GM19025 (cell line): ENCODE data around the gene PARP15.
A peak's percentile ranks its signal among the peaks of the same experiment; 100 is the strongest.
"Not testable (repeated sequence)": the region's sequence is repeated elsewhere in the genome, so short reads cannot be mapped to it uniquely, and the experiment has no call there.

ENCODE experiments used
- ATAC-seq: cut with Tn5 transposase; IDR thresholded peaks from one replicate; pipeline ENCODE4 v1.9.1; 2021; ENCODE audit warnings: mild to moderate bottlenecking, low read depth, moderate library complexity; ENCODE audit not compliant: unreplicated experiment

PARP15 gene

GRCh38 chr3:122612696-122613095, 35.2 kb downstream of the PARP15 start:
- ATAC-seq, result no peak

DNA sequence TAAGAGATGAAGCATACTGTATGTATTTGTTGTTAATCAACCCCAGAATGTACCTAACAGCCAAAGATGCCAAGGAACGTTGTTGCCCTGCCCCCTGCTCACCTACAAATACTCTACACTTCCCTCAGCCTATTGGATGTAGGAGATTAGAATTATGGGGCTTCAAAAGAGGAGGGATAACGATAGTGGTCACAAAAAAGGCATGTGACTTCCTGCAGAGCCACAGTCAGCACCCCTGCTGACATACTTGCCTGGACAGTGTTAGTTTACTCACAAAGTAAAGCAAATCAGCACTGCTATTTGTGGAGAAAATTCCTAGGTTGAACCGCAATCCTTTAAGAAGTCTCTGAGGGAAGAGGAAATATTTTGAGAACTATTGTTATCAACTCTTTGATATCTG, 37.9 kb downstream of the PARP15 start:
- ATAC-seq, result no peak

DNA sequence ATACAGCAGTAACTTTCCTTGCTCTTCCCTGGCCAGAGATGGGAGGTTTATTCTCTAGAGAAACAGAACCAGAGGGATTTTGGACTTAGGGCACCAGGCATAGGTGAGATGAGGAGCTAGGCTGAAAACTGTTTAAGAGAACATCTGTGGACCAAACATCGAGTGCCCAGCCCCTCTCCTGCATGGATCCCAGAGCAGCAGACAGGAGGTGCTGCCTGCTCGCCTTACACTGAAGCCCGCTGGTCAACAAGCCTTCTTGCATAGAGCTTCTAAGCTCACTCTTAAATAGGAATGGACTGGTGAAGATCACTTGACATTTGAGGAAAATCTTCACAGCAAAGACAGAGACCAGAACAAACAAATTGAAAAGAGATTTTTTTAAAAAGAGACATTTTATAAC, 41.2 kb downstream of the PARP15 start:
- no peak for ATAC-seq

- no peak for ATAC-seq
Measured at GRCh38 chr3:122619040-122619439, 41.6 kb downstream of the PARP15 start.

- no peak for ATAC-seq
Measured at GRCh38 chr3:122620399-122620798, 42.9 kb downstream of the PARP15 start.

DNA sequence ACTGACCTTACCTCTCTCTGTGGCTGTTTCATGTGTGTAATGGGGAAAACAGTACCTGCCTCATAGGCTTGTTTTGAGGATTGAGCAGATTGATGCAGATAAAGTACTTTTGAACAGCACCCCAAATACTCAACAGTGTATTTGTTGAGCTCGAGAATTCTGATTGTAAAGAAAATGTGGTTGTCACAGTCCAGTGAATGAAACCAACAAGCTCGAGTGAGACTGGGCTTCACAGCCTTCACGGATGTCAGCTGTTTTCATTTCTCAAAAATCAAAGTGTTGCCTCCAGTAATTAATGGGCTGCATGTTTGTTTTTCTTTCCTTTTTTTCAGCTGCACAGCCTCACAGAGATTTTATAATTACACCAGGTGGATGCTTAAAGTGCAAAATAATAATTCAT, 43.7 kb downstream of the PARP15 start:
- ATAC-seq, result no peak

DNA sequence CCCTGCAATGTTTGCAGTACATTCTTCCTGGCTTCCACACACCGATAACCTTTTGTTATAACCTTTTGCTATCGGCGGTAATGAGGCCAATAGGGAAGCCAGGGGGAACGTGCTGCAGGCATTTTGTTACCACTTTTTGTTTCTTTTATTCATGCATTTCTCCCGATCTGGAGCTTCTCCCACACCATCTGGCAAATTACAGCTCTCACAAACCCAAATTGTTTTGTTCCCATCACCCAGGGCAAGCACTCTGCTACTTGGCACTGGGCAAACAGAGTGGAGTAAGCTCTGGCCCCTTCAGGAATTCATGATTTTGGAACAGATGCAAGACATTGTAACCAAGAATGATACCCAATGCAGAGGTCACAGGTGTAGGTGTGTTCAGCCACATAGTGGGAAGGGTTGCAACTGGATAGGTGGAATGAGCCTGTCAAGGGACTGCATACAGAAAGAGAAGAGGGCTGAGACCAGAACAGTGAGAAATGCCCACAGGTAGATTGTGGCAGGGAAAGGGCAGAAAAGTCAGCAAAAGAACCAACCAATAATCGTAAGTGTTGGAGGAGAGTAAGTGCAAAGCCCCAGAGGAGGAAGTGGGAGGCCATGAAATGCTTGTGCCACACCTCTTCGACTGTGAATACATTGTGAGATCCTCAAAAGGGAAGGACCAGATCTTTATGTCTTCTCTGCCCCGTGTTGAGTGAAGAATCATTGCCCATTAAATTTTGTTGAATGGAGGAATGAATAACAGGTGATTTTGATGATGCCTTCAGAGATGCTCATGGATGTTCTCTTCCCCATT, 45.8 kb downstream of the PARP15 start:
- no peak for ATAC-seq

DNA sequence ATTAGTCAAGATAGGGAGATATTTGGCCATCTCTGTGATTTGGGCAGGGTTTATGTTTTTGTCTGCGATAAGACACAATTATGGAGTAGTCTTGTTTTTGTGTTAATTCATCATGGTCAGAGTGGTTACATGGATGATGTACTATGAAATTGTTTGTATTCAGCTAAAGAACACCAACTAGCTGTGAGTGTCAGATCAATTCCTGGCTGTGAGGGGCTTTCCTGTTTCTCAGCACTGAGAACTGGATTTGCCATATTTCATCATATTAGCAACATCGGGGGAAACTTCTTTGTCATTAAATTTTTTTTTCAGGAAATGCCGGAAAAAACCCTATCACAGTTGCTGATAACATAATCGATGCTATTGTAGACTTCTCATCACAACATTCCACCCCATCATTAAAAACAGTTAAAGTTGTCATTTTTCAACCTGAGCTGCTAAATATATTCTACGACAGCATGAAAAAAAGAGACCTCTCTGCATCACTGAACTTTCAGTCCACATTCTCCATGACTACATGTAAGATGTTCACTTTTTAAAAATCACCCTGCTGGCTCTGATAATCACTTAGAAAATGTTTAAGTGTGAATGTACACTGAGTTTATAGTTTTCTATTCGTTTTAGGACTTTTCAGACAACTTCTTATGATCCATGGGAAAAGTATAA, 49.2 kb downstream of the PARP15 start:
- ATAC-seq, result no peak

GRCh38 chr3:122627301-122627700, 49.9 kb downstream of the PARP15 start:
- ATAC-seq, result no peak

GRCh38 chr3:122628567-122628966, 51.1 kb downstream of the PARP15 start:
- no peak for ATAC-seq

GRCh38 chr3:122629763-122630162, 52.3 kb downstream of the PARP15 start:
- ATAC-seq, result no peak

- ATAC-seq, result no peak
Measured at GRCh38 chr3:122635789-122636188, 58.3 kb downstream of the PARP15 start.

DNA sequence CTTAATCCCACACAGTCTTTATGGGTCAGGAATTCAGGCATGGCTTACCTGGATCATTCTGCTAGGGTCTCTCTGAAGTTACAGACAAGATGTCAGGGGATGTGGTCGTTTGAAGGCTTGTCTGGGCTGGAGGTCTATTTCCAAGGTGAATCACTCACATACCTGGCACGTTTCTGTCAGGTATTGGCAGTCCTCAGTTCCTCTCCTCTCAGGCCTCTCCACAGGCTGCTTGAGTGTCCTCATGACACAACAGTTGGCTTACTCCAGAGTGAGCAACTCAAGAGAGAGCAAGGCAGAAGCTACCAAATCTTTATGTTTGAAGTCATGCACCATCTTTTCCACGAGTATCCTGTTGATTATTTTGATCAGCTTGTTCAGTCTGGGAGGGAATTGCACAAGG, 59.2 kb downstream of the PARP15 start:
- ATAC-seq, result no peak

DNA sequence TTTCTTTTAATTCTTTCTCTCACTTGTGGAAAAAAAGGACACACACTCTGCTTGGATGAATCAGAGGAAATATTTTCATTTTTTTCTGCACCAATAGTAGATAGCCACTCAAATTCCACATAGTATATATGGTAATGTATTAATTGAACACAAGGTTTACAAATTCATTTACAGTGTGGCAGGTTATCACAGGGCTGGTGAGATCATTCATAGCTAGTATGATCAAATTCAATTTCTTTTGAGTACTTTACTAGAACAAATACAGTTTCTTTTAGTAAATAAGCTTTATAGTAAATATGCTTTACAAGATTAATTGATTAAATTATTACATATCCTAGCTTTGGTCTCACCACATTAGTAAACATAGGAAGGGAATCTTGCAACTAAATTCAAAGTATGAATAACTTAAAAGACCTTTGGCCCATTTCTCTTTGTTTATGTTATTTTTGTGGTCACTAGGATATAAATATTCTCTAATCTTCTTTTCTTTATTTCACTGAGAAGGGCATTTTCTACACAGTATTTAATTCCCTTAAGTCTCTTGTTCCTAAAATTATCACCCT, 63.1 kb downstream of the PARP15 start:
- ATAC-seq, result no peak

- ATAC-seq, result peak; percentile 81
Measured at GRCh38 chr3:122642935-122643334, 65.5 kb downstream of the PARP15 start.

- no peak for ATAC-seq
Measured at GRCh38 chr3:122646146-122646988, 68.9 kb downstream of the PARP15 start.

DNA sequence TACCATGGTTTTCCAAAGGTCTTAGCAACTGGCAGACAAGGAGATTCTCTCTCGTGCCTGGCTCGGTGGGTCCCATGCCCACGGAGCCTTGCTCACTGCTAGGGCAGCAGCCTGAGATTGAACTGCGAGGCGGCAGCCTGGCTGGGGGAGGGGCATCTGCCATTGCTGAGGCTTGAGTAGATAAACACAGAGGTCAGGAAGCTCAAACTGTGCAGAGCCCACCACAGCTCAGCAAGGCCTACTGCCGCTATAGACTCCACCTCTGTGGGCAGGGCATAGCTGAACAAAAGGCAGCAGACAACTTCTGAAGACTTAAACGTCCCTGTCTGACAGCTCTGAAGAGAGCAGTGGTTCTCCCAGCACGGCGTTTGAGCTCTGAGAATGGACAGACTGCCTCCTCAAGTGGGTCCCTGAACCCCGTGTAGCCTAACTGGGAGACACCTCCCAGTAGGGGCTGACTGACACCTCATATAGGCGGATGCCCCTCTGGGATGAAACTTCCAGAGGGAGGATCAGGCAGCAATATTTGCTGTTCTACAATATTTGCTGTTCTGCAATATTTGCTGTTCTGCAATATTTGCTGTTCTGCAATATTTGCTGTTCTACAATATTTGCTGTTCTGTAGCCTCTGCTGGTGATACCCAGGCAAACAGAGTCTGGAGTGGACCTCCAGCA, 73.9 kb downstream of the PARP15 start:
- ATAC-seq, result not testable (repeated sequence)

GRCh38 chr3:122651962-122652361, 74.5 kb downstream of the PARP15 start:
- ATAC-seq, result not testable (repeated sequence)

GRCh38 chr3:122658336-122658735, 80.9 kb downstream of the PARP15 start:
- not testable (repeated sequence) for ATAC-seq

- no peak for ATAC-seq
Measured at GRCh38 chr3:122660297-122660974, 83.0 kb downstream of the PARP15 start.
